Smooth muscle cell (in vitro differentiated cells): ENCODE data around the gene SLC9A3. TPM values are rescaled to one million over a fixed set of nuclear protein-coding genes. Genes with fewer than 3 reads are reported as not detected.

Experiments
- DNase-seq: peaks from one replicate; lab custom pipeline; 2025; ENCODE audit not compliant: unreplicated experiment; lab: John Stamatoyannopoulos, UW
- H2AFZ ChIP-seq: fragments of 200-600 bp; sonication (generic); 2 replicates; pipeline ENCODE4 v1.6.0; 2016; ENCODE audit warnings: antibody characterized with exemption, low read depth, mild to moderate bottlenecking
- H3F3A ChIP-seq: fragments of 200-600 bp; sonication (generic); 2 replicates; pipeline ENCODE4 v1.6.0; 2017; ENCODE audit warnings: antibody characterized with exemption, low read depth
- H3K27ac ChIP-seq: fragments of 200-600 bp; sonication (generic); 2 replicates; pipeline ENCODE4 v1.5.1; 2016; ENCODE audit warnings: low read depth, mild to moderate bottlenecking
- H3K27me3 ChIP-seq: fragments of 200-600 bp; sonication (generic); 2 replicates; pipeline ENCODE4 v1.6.1; 2016; ENCODE audit warnings: low read depth, mild to moderate bottlenecking
- H3K36me3 ChIP-seq: fragments of 200-600 bp; sonication (generic); 2 replicates; pipeline ENCODE4 v1.5.1; 2016; ENCODE audit warnings: low read depth
- H3K4me1 ChIP-seq: fragments of 200-600 bp; sonication (generic); 2 replicates; pipeline ENCODE4 v1.5.1; 2016; ENCODE audit warnings: low read depth
- H3K4me2 ChIP-seq: fragments of 200-600 bp; sonication (generic); 2 replicates; pipeline ENCODE4 v1.6.0; 2016; ENCODE audit warnings: mild to moderate bottlenecking
- H3K4me3 ChIP-seq: fragments of 200-600 bp; sonication (generic); 2 replicates; pipeline ENCODE4 v1.5.1; 2016; ENCODE audit warnings: mild to moderate bottlenecking
- H3K79me2 ChIP-seq: fragments of 200-600 bp; sonication (generic); 2 replicates; pipeline ENCODE4 v1.6.0; 2016; ENCODE audit warnings: low read depth, mild to moderate bottlenecking
- H3K9ac ChIP-seq: fragments of 200-600 bp; sonication (generic); 2 replicates; pipeline ENCODE4 v1.6.0; 2016; ENCODE audit warnings: low read depth
- H3K9me3 ChIP-seq: fragments of 200-600 bp; sonication (generic); replicated peaks from 2 replicates; pipeline ENCODE4 v1.5.1; 2016; ENCODE audit warnings: low read depth
- H4K20me1 ChIP-seq: fragments of 200-600 bp; sonication (generic); 2 replicates; pipeline ENCODE4 v1.6.0; 2016; ENCODE audit warnings: low read depth
- whole genome bisulfite sequencing: methylation state at CpG from one replicate; pipeline ENCODE4 v1.1.7; 2016; ENCODE audit warnings: low lambda C conversion rate; 5-methylcytosine and 5-hydroxymethylcytosine counted together
- polyA plus RNA-seq: library from polyadenylated mRNA; unstranded; fragments of >200 nt; fragmentation: Nextera tagmentation; extraction: Ambion mirVana; gene quantifications from 2 replicates; pipeline ENCODE4 v1.2.1, GENCODE V29; 2016
- total RNA-seq: library from RNA; depleted of rRNA; stranded (reverse); fragments of >200 nt; gene quantifications from 2 replicates; pipeline ENCODE4 v1.2.3, GENCODE V29; 2014
- TF ChIP-seq, protein P1 (sequence below): fragments of 200-600 bp; sonication (generic); IDR thresholded peaks from 2 replicates; pipeline ENCODE4 v1.5.1; 2017; ENCODE audit warnings: borderline replicate concordance, mild to moderate bottlenecking, antibody characterized with exemption; ENCODE audit not compliant: insufficient read depth, poor library complexity, severe bottlenecking

Gene SLC9A3
- total and polyA plus RNA-seq, 2 experiments from 2014 or later = 1.1 to 1.8 TPM

DNA sequence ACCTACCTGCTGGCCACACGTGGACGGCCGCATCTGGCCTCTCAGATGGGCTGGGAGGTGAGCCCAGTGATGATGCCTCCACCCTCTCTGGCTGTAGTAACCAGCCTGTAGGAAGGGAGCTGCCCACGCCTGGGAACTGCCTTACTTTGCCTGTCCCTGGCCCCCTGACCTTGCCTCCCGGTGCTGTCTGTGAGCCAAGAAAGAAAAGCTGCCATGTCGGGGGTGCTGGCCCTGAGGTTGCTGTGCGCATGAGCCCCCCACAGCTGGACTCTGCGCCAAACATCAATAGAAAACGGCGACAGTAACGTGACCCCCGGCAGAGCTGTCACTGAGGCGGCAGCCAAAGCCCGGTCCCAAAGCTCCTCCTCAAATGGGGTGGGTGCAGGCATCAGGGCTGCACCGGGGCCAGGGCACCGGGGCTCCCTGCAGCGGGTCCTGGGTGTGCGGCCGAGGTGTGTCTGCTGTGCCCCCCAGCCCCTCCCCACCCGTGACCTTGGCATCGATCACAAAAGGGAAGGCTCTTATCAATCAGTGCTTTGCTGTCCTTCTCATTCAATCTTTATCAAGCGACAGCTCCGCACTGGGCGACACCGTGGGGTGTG lies 15.3 kb upstream of the SLC9A3 start:
- DNase-seq = no peak
- H3K9me3 ChIP-seq = no peaks in the 10 kb centered on the region
- H3K36me3 ChIP-seq = no peaks in the 10 kb centered on the region
- H2AFZ ChIP-seq = no peak overlapping the region
- TF ChIP-seq, protein P1, sequence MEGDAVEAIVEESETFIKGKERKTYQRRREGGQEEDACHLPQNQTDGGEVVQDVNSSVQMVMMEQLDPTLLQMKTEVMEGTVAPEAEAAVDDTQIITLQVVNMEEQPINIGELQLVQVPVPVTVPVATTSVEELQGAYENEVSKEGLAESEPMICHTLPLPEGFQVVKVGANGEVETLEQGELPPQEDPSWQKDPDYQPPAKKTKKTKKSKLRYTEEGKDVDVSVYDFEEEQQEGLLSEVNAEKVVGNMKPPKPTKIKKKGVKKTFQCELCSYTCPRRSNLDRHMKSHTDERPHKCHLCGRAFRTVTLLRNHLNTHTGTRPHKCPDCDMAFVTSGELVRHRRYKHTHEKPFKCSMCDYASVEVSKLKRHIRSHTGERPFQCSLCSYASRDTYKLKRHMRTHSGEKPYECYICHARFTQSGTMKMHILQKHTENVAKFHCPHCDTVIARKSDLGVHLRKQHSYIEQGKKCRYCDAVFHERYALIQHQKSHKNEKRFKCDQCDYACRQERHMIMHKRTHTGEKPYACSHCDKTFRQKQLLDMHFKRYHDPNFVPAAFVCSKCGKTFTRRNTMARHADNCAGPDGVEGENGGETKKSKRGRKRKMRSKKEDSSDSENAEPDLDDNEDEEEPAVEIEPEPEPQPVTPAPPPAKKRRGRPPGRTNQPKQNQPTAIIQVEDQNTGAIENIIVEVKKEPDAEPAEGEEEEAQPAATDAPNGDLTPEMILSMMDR = no peak
- H3K9ac ChIP-seq = no peak overlapping the region
- H3K4me1 ChIP-seq = no peaks in the 10 kb centered on the region
- H3K4me2 ChIP-seq = no peak overlapping the region
- H4K20me1 ChIP-seq = no peaks in the 10 kb centered on the region
- no peaks in the 10 kb centered on the region for H3F3A ChIP-seq
- H3K79me2 ChIP-seq = no peaks in the 10 kb centered on the region
- WGBS = 80% methylated on average over 21 of the region's 25 CpGs
- no peak overlapping the region for H3K4me3 ChIP-seq
- no peak overlapping the region for H3K27ac ChIP-seq
- no peaks in the 10 kb centered on the region for H3K27me3 ChIP-seq

DNA sequence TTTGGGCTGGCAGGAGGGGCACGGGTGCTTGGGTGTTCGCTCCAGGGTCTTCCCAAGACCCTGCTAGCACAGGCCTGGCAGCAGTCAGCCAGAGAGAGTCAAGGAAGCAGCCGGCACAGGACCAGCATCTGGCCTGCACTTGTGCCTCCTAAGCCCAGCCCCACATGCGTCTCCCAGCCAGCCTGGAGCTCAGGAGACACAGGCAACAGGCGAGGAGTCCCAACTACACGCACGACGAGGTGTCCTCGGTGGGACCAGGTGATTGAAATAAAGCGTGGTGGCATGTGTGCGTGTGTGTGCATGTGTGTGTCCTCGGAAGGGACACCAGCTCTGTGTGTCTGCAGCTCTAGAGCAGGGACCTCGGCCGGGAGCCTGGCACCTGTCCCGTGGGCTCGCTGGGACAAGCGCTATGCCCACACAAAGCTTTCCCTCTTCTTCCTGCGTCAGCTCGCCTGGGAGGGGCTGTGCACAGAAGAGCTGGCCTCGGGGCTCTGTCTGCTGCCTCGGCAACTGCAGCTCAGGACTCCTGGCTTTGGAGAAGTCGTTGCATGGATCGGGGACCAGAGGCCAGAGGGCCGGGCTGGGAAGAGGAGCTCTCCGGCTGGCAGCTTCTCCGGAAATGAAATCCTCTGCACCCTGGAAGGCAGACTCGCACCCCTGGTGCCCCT lies 14.7 kb upstream of the SLC9A3 start:
- TF ChIP-seq, protein P1 = no peak
- H3K79me2 ChIP-seq = no peaks in the 10 kb centered on the region
- WGBS = 88% methylated on average over 26 of the region's 27 CpGs
- no peak overlapping the region for H2AFZ ChIP-seq
- H3K9me3 ChIP-seq = no peaks in the 10 kb centered on the region
- no peaks in the 10 kb centered on the region for H4K20me1 ChIP-seq
- H3K4me2 ChIP-seq = no peak overlapping the region
- no peaks in the 10 kb centered on the region for H3K36me3 ChIP-seq
- no peak for DNase-seq
- no peak overlapping the region for H3K9ac ChIP-seq
- no peak overlapping the region for H3K27ac ChIP-seq
- H3F3A ChIP-seq = no peaks in the 10 kb centered on the region
- H3K27me3 ChIP-seq = no peaks in the 10 kb centered on the region
- no peaks in the 10 kb centered on the region for H3K4me1 ChIP-seq
- no peak overlapping the region for H3K4me3 ChIP-seq

DNA sequence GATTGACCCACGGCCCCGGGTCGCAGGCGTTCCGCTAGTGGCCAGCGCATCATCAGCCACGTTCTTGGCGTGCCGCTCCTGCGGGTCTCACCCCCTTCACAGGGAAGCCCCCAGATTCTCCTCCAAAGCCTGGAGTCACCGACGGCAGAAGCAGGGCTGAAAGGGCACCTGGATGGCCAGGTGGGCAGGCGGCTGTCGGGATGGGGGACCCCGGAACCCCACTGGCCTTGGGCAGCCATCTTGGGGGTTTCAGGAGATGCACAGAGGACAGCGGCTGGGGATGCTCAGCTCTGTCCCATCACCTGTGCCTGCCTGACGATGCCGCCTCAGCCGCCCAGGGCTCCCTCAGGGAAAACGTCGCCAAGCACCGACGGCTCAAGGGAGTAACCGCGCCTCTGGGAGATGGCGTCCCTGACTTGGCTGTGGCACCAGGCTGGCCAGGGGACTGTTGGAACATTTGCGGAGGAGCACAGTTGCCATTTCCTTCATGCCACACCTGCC lies 14.1 kb upstream of the SLC9A3 start:
- H3K27me3 ChIP-seq = no peaks in the 10 kb centered on the region
- no peaks in the 10 kb centered on the region for H3K9me3 ChIP-seq
- DNase-seq = no peak
- no peak overlapping the region for H2AFZ ChIP-seq
- WGBS = 95% methylated on average over 27 of the region's 27 CpGs
- no peaks in the 10 kb centered on the region for H3F3A ChIP-seq
- H3K4me3 ChIP-seq = no peak overlapping the region
- H3K9ac ChIP-seq = no peak overlapping the region
- H3K27ac ChIP-seq = no peak overlapping the region
- H3K36me3 ChIP-seq = no peaks in the 10 kb centered on the region
- no peaks in the 10 kb centered on the region for H3K4me1 ChIP-seq
- H3K79me2 ChIP-seq = no peaks in the 10 kb centered on the region
- no peak overlapping the region for H3K4me2 ChIP-seq
- TF ChIP-seq, protein P1 = no peak
- H4K20me1 ChIP-seq = no peaks in the 10 kb centered on the region

DNA sequence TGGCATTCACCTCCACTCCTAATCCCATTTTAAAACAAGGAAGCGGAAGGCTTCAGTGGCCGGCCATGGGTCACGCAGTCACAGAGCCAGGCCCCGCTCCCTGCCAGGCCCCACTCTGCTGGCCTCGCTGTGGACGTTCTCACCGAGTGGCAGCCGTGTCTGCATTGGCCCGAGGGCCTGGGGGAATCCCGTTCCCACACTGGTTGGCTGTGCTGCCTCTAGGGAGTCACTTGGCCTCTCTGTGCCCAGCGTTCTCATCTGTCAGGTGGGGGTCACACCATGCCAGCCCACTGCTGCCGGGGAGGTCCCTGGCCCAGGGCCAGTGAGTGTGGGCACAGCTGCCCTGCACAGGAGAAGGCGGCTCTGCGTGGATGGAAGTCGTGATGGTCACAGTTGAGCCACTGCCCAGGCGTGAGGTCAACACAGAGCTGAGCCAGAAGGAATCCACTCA lies 13.4 kb upstream of the SLC9A3 start:
- Histone ChIP-seq H3K27ac (no peak overlapping the region), H3K9me3 (no peaks in the 10 kb centered on the region), H4K20me1 (no peaks in the 10 kb centered on the region), H3K4me1 (no peaks in the 10 kb centered on the region), H3K36me3 (no peaks in the 10 kb centered on the region), H3K4me2 (no peak overlapping the region), H3K9ac (no peak overlapping the region), H3K27me3 (no peaks in the 10 kb centered on the region), H3K79me2 (no peaks in the 10 kb centered on the region), H3K4me3 (no peak overlapping the region), H3F3A (no peaks in the 10 kb centered on the region), H2AFZ (no peak overlapping the region)
- TF ChIP-seq, protein P1 = no peak
- no peak for DNase-seq
- WGBS = 94% methylated on average over 16 of the region's 16 CpGs
